Peyer's patch (tissue), 4 donors: ENCODE data around the gene BCR. TPM values are rescaled to one million over a fixed set of nuclear protein-coding genes. Genes with fewer than 3 reads are reported as not detected.

Source experiments
- DNase-seq, 3 donors: peaks; one replicate each; pipeline ENCODE4 v3.0.0-alpha.2; 2017 to 2019
- H3K27ac ChIP-seq, 4 donors: fragments of 200-600 bp; sonication (generic); one replicate each; pipeline ENCODE4 v1.5.1; 2016 to 2019
- H3K27me3 ChIP-seq, 2 donors: fragments of 200-600 bp; sonication (generic); one replicate each; pipeline ENCODE4 v1.5.1; 2019
- H3K36me3 ChIP-seq, 3 donors: fragments of 200-600 bp; sonication (generic); one replicate each; pipeline ENCODE4 v1.5.1; 2016 to 2019
- H3K4me1 ChIP-seq, 4 donors: fragments of 200-600 bp; sonication (generic); one replicate each; pipeline ENCODE4 v1.5.1; 2016 to 2019
- H3K4me3 ChIP-seq, 4 donors: fragments of 200-600 bp; sonication (generic); 1 replicate in 3 of 4; 2 replicates in 1 of 4; pipeline ENCODE4 v1.5.1; 2016 to 2019; ENCODE audit warnings: mild to moderate bottlenecking in 1 of 4
- H3K9me3 ChIP-seq, 4 donors: fragments of 200-600 bp; sonication (generic); one replicate each; pipeline ENCODE4 v1.5.1; 2016 to 2019; ENCODE audit warnings: mild to moderate bottlenecking in 1 of 4
- POLR2A ChIP-seq, 2 donors: fragments of 450-650 bp; IDR thresholded peaks; one replicate each; pipeline ENCODE4 v1.5.1; 2017; ENCODE audit warnings: antibody characterized with exemption in 2 of 2, mild to moderate bottlenecking in 2 of 2, moderate library complexity in 2 of 2
- total RNA-seq, 4 donors: library from RNA; depleted of rRNA; stranded (reverse); fragments of >200 nt; gene quantifications; one replicate each; pipeline ENCODE4 v1.1.0, GENCODE V29; 2016
- TF ChIP-seq, protein P1 (sequence below), 6 experiments: fragments of 450-650 bp in 4 of 6; fragments of 200-600 bp in 2 of 6; sonication (generic) in 1 of 6; IDR thresholded peaks; one replicate each; pipeline ENCODE4 v1.5.1; 2017 to 2019; ENCODE audit warnings: antibody characterized with exemption in 6 of 6, mild to moderate bottlenecking in 3 of 6, moderate library complexity in 1 of 6

BCR gene
- total RNA-seq, 4 donors from 2014 or later: 55.8 to 86.9 (median 66.1) TPM

- no peak overlapping the region for H3K27ac ChIP-seq
- no peak for DNase-seq
- no peaks in the 10 kb centered on the region for H3K36me3 ChIP-seq
- TF ChIP-seq, protein P1, sequence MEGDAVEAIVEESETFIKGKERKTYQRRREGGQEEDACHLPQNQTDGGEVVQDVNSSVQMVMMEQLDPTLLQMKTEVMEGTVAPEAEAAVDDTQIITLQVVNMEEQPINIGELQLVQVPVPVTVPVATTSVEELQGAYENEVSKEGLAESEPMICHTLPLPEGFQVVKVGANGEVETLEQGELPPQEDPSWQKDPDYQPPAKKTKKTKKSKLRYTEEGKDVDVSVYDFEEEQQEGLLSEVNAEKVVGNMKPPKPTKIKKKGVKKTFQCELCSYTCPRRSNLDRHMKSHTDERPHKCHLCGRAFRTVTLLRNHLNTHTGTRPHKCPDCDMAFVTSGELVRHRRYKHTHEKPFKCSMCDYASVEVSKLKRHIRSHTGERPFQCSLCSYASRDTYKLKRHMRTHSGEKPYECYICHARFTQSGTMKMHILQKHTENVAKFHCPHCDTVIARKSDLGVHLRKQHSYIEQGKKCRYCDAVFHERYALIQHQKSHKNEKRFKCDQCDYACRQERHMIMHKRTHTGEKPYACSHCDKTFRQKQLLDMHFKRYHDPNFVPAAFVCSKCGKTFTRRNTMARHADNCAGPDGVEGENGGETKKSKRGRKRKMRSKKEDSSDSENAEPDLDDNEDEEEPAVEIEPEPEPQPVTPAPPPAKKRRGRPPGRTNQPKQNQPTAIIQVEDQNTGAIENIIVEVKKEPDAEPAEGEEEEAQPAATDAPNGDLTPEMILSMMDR (IDR thresholded peaks at IDR 0.05): no peak
- no peak for TF ChIP-seq POLR2A (IDR thresholded peaks at IDR 0.05)
- no peaks in the 10 kb centered on the region for H3K27me3 ChIP-seq
- H3K9me3 ChIP-seq: peaks cover 0 to 8% (median 4%) of the 10 kb centered on the region in 4 donors
- H3K4me3 ChIP-seq: no peak overlapping the region
- peaks cover 0 to 9% (median 0%) of the 10 kb centered on the region in 4 donors for H3K4me1 ChIP-seq
Observed at GRCh38 chr22:23232094-23232905, 52.0 kb downstream of the BCR start.

GRCh38 chr22:23233084-23233531 is 52.8 kb downstream of the BCR start:
- Histone ChIP-seq H3K27ac (no peak overlapping the region), H3K36me3 (no peaks in the 10 kb centered on the region), H3K9me3 (peaks cover 0 to 8% (median 2%) of the 10 kb centered on the region in 4 donors), H3K4me1 (peaks cover 0 to 14% (median 0%) of the 10 kb centered on the region in 4 donors), H3K4me3 (no peak overlapping the region), H3K27me3 (no peaks in the 10 kb centered on the region)
- no peak for DNase-seq
- TF ChIP-seq POLR2A (IDR thresholded peaks at IDR 0.05): no peak
- TF ChIP-seq, protein P1 (IDR thresholded peaks at IDR 0.05): no peak

DNA sequence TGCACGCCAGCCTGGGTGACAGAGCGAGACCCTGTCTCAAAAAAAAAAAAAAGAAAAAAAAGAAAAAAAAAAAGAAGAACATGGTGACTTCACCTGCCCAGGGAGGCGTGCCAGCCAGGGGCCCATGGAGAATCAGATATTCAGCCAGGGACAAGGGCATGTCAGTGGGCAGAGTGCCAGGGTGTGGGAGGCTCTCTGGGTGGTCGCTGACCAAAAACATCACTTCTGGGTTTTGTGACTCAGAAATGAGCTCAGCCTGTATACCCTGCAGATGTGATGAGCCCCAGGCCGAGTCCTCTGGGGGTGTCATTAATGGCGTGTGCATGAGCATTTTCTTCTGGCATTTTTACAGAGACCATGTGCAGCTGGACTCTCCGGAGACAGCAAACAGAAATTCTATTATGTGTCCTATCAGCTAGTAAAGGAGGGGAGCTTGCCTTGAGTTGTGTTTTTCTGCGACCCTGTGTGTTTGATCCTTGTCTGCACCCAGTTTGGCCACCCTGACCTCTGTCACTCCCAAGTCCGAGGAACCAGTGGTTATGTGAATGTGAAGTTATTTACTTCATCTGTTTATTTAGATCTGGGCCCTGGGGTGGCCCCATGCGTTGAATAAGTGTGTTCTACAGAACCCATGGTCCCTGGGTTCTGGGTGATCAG is 53.6 kb downstream of the BCR start:
- Histone ChIP-seq H3K27ac (no peak overlapping the region), H3K9me3 (peaks cover 0 to 4% (median 1%) of the 10 kb centered on the region in 4 donors), H3K27me3 (no peaks in the 10 kb centered on the region), H3K4me1 (peaks cover 0 to 14% (median 0%) of the 10 kb centered on the region in 4 donors), H3K4me3 (no peak overlapping the region), H3K36me3 (no peaks in the 10 kb centered on the region)
- no peak for DNase-seq
- TF ChIP-seq, protein P1 (IDR thresholded peaks at IDR 0.05): no peak
- no peak for TF ChIP-seq POLR2A (IDR thresholded peaks at IDR 0.05)

GRCh38 chr22:23234409-23235161 is 54.3 kb downstream of the BCR start:
- Histone ChIP-seq H3K27me3 (no peaks in the 10 kb centered on the region), H3K27ac (no peak overlapping the region), H3K4me3 (no peak overlapping the region), H3K4me1 (peaks cover 0 to 14% (median 0%) of the 10 kb centered on the region in 4 donors), H3K36me3 (no peaks in the 10 kb centered on the region), H3K9me3 (peaks cover 0 to 1% (median 0%) of the 10 kb centered on the region in 4 donors)
- TF ChIP-seq, protein P1 (IDR thresholded peaks at IDR 0.05): no peak
- TF ChIP-seq POLR2A (IDR thresholded peaks at IDR 0.05): no peak
- DNase-seq: no peak

- Histone ChIP-seq H3K36me3 (no peaks in the 10 kb centered on the region), H3K4me1 (peaks cover 0 to 14% (median 0%) of the 10 kb centered on the region in 4 donors), H3K4me3 (no peak overlapping the region), H3K27ac (no peak overlapping the region), H3K9me3 (no peaks in the 10 kb centered on the region), H3K27me3 (no peaks in the 10 kb centered on the region)
- TF ChIP-seq, protein P1 (IDR thresholded peaks at IDR 0.05): no peak
- TF ChIP-seq POLR2A (IDR thresholded peaks at IDR 0.05): no peak
- no peak for DNase-seq
Observed at GRCh38 chr22:23235425-23235824, 55.1 kb downstream of the BCR start.
